GM23248 (cell line): ENCODE results near the gene CACNA1C.

Source experiments
- EZH2 ChIP-seq: fragments of 200-600 bp; sonication (generic); IDR thresholded peaks from 2 replicates; pipeline ENCODE4 v1.6.1; 2018; ENCODE audit warnings: antibody characterized with exemption, mild to moderate bottlenecking; ENCODE audit not compliant: insufficient read depth, poor library complexity, severe bottlenecking
- EZH2phosphoT487 ChIP-seq: fragments of 200-600 bp; sonication (generic); IDR thresholded peaks from 2 replicates; pipeline ENCODE4 v1.6.1; 2018; ENCODE audit warnings: antibody characterized with exemption, moderate library complexity, mild to moderate bottlenecking, low read depth; ENCODE audit not compliant: insufficient read depth

DNA sequence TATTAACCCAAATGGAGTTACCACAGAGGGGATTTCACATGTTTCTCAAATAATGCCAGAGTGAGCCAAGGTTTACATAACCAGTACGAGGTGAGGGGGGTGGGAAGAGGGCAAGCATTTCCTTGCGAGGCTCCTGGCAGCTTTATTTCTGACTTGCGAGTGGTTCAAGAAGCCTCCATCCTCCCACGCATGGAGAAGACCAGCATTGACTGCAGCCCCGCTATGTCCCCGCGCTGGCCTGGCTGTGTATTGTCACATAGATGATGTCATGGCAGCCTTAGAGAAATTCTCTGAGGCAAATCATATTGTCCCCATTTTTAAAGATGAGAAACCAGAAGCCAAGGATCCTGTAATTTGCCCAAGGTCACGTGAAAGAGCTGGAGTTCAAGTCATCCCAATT is 188.2 kb downstream of the CACNA1C start:
- TF ChIP-seq EZH2phosphoT487 (no peak), EZH2 (no peak)
